ENCODE results near the gene CDH4.
"Not testable (repeated sequence)": the region's sequence is repeated elsewhere in the genome, so short reads cannot be mapped to it uniquely, and the experiment has no call there.

The CDH4 gene

DNA sequence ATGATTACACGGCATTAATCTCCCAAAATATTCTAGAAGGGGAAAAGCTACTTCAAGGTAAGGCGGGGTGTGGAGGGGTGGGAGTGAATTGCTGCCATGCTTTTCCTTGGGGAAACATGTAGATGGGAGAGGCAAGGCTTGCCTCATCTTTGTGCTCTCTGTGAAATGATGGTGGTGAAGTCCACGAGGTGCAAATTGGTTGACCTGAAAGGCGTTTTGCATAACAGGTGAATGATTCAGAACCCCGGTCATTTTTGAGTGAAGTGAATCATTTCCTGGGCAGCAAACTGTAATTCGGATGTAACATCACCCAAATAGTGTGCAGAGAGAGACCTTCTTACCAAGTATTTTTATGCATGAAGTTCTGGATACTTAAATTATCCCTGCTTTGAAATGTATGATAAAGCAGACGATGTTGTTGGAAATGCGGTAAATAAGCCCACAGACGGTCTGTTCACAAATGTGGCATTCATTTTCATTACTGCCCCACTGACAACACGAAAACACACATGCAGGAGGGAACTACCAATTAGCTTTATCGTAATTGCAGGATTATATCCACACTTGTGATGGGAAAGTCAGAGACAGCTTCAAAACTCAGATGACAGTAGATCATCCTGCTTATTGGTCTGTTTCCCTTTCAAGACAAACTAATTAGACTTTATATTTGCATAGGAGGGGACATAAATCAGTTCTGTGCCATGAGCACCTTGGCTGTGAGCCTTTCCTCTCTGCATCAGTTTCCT is 3.0 kb downstream of the CDH4 start:
- DNase-seq = peak; percentile 13

DNA sequence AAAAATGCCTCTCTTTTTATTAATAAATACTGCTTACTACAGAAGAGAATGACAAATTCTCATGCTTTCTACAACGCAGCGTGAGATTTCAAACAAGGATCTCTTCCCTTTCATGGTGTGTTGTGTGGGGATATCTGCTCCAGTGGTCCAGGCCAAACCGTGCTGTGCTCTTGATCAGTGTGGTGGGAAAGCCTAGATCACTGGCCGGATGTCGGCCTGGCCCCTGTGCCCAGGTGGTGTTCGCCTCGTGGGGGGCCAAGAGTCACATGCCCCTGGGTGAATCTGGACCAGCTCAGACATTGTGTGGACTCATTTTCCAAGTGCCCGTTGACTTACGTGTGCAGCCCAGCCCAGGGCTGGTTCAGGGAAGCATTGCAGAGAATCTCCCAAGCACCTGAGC is 4.3 kb downstream of the CDH4 start:
- DNase-seq = no peak

DNA sequence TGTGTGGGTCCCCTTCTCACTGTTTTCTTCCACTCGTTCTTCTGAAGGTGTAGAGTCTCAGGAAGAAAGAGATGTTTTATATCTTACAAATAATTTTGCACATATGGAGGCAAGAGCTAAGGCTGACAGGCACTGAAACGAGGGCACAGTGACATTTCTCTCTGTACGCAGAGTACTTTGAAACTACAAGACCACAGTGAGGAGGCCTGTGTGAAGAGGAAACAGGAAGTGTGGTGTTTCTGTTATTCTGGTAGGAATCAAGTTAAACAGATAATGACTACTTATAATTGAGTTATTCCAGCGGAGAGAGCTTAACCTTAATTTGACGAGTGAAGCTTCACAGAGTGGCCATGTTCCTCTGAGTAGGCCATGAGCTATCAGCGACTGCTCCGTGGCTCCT is 4.8 kb downstream of the CDH4 start:
- DNase-seq = no peak

DNA sequence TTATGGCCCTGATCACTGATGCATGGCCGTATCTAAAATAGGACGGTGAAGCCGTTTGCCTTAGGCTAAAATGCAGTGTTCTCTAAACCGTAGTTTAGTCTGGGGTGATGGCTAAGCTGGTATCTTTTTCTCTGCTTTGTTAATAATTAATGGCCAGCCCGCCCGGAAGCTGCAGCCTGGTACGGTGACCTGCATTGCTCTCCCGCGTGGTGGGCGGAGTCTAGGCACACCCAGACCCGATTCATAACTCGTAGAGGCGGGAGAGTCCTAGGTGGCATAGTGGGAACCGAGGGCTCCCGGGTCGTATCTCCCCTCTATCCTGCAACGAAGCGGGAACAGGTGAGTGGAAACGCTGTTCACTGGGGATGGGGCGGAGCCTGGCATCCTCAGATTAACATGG is 5.5 kb downstream of the CDH4 start:
- no peak for DNase-seq

DNA sequence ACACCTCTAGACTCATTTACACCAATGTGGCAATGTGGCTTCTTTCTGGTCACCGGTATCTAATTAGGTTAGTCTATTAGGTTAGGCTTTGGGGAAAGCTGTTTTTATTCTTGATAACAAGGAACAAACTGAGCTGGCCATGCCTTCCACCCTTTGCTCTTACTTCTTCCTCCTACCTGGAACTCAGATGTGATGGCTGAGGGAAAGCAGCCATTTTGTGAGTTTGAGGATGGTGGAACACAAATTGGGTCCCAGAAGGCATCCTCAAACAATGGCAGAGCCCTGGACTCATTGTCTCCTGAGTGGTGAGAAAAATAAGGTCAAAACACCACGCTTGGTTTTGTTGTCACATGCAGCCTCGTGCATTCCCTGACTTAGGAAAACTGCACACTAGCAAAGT is 7.7 kb downstream of the CDH4 start:
- no peak for DNase-seq

DNA sequence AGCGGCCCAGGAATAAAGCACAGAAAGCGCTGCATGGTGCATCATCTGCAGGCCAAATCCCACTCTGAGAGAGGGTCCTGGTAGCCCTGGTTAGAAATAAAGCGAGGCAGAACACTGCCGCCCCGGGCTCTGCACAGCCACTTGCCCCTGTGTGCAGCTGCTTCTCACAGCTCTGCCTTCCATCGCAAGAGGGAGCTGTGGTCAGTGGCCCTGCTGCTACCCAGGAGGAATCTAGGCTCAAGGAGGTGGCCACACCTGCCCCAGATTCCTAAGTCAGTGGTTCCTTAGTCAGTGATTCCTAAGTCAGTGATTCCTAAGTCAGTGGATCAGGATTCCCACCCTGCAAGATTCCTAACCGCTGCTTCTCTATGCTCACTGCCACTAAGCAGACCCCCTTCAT is 8.8 kb downstream of the CDH4 start:
- peak; percentile 56 for DNase-seq

DNA sequence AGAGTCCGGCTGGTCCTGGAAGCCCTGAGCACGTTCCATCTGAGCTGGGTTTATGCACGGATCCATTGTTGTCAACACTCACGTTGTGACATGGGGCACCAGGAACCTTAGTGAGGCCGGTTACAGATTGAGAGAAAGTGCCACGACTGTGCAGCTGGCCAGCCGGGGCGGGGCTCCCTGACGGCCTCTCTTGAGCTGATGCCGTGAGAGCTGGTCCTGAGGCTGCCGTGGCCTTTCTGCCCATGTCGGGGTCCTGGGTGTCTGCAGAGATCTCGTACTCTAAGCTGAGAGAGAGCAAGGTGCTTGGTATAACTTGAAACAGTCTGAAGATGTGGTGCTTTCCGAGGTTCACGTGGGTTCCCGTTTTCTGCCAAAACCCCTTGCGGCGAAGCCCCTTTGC is 10.0 kb downstream of the CDH4 start:
- DNase-seq = peak; percentile 19

DNA sequence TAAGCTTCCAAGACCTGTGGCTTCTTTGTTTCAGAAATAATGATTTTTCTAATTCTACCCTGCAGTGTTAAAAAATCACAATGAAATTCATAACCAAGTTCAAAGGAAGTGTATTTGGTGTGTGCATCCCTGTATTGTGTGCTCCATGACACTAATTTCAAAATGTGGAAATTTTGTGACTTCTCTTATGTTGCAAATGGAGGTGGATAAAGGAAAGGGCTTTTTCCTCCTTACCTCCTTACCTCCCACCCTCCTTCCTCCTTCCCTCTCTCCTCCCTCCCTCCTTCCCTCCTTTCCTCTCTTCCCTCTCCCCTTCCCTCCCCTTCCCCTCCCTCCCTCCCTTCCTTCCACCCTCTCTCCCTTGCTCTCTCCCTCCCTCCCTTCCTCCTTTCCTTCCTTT is 10.5 kb downstream of the CDH4 start:
- DNase-seq = no peak

DNA sequence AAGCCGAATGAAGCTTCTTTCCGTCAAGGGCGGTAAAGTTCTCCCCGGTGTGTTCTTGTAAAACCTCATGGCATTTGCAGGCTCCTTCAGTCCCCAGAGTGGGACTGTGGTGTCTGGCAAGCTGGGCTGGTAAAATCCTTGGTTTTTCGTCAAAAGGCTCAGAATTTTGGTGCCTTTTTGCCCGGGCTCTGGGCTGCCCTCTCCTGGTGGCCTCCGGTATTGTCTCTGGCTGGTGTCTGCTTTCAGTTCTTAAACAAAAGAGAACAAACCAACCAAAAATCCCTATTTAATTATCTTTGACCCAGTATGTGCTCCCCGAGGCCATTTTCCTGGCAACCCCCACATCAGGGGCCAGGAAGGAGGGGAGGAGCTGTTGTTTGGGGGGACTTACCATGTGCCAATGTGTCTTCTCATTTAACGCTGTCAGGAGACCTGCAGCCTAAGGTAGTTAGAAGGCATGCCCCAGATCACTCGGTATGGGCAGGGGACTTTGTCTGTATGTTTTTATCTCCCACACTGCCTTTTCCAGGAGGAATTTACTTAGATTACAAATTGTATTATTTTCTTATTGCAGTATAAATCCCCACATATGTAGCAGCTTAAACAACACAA is 11.1 kb downstream of the CDH4 start:
- peak; percentile 46 for DNase-seq

DNA sequence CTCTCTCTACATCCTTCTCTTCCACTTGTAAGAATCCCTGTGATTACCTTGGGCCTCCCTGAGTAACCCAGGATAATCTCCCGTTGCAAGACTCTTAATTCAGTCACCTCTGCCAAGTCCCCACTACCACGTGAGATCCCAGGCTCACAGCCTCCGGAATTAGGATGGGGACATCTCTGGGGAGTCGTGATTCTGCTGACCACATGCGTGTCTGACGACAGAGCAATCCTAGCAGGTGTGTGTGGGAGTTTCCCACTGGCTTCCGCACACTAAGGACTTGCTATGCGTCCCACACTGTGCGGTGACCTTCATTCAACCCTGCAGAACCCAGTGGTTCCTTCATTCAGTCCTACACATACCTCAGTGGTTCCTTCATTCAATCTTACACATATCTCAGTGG is 11.9 kb downstream of the CDH4 start:
- no peak for DNase-seq

DNA sequence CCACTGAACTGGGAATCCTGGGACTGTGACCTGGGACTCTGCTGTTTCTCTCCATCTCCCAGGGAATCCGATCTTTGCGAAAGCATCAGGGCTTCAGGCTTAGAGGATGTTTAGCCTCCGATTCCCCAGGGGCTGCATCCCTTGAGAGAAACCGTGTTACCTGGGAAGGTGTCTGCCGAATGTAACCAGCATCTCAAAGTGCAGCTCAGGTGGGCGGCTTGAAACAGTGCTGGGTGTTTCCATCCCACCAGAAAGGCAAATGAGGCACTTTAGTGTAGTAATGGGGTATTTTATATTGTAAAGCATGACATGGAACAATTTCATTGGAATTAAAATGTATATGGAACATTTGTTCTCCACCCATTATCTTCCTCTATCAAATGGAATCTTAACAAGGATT is 15.2 kb downstream of the CDH4 start:
- DNase-seq = no peak

DNA sequence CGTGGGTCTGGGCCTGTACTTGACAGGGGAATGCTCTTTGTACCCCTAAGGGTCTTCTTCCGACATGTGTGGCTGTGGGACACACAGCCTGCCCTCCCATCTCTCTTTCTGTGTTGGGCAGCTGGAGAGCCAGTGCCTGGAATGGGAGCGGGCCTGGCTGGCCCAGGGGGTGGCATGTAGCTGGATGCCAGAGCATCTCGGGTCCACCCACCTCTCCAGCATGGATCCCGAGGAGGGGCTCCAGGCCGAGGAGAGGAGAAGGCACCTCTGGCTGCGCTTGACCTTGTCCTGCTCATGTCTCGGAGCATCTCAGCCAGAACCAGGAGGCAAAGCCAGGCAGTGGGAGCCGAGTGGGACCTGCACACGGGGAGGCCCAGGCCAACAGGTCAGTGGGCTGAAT is 16.0 kb downstream of the CDH4 start:
- no peak for DNase-seq

DNA sequence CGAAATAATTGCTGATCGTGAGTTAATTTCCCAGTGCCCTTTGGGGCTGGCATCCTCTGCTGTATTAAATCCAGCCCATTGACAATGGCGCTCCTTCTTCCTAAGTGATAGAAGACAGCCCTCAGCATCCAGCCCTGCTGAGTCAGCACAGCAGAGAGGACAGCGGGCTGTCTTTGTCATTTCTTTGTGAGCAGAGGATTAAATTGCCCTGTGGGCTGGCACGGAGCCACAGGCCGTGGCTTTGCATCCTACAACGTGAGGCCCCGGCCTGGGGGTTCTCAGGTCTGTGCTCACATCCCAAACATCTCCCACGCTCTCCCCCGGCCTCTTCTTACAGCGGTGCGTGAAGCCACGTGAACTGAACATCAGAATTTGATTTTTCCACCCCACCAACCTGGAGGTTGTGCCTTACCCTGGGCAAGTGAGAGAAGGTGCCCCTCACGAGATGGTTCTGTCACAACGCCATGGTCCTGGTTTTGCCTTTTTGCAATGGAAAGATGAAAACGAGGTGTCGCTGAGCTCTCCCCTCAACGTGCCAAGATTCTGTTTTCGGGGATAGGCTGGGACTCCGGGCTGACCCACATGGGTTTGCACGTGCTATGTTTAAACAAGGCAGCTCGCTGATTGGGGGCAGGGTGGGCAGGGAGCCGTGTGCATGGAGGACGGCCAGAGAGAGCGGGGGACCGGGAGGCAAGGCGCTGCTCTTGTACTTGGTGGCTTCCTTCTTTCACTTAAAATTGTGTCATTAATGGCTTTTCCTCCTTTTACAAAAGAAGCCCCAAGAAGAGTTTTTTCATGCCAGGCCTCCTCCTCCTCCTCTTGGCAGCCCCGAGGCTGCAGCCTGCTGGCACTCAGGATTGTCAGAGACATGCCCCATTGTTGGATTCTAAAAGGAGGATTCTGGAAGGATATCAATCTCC is 19.5 kb downstream of the CDH4 start:
- peak; percentile 84 for DNase-seq

DNA sequence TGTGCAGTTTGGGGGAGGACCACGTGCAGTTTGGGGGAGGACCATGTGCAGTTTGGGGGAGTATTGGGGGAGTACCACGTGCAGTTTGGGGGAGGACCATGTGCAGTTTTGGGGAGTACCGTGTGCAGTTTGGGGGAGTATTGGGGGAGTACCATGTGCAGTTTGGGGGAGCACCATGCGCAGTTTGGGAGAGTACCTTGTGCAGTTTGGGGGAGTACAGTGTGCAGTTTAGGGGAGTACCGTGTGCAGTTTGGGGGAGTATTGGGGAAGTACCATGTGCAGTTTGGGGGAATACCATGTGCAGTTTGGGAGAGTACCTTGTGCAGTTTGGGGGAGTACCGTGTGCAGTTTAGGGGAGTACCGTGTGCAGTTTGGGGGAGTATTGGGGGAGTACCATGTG is 21.0 kb downstream of the CDH4 start:
- not testable (repeated sequence) for DNase-seq

DNA sequence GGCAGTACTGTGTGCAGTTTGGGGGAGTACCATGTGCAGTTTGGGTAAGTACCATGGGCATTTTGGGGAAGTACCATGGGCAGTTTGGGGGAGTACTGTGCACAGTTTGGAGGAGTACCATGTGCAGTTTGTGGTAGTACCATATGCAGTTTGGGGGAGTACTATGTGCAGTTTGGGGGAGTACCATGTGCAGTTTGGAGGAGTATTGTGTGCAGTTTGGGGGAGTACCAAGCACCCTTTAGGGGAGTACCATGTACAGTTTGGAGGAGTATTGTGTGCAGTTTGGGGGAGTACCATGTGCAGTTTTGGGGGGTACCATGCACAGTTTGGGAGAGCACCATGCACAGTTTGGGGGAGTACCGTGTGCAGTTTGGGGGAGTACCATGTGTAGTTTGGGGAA is 21.6 kb downstream of the CDH4 start:
- not testable (repeated sequence) for DNase-seq

DNA sequence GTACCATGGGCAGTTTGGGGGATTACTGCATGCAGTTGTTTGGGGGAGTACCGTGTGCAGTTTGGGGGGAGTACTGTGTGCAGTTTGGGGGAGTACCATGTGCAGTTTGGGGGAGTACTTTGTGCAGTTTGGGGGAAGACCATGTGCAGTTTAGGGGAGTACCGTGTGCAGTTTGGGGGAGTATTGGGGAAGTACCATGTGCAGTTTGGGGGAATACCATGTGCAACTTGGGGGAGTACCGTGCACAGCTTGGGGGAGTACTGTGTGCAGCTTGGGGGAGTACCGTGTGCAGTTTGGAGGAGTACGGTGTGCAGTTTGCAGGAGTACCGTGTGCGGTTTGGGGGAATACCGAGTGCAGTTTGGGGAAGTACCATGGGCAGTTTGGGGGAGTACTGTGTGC is 22.3 kb downstream of the CDH4 start:
- DNase-seq = no peak

DNA sequence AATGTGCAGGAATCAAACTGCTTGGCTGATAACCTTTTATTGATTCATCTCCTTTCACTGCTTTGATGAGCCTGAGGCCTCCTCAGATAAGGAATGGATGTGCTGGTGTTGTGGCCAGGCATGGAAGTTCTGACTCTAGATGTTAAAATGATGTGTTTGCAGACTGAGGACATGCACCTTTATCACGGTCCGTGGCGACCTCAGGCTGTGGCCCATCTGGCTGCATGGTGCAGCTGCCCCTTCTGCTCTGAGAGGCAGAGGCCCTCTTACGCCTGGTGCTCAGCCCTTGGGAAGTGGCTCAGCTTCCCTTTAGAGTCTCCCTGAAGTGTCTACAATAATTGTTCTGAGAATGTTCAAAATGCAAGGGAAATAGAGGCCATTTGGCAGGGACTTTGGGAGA is 26.2 kb downstream of the CDH4 start:
- DNase-seq = no peak

DNA sequence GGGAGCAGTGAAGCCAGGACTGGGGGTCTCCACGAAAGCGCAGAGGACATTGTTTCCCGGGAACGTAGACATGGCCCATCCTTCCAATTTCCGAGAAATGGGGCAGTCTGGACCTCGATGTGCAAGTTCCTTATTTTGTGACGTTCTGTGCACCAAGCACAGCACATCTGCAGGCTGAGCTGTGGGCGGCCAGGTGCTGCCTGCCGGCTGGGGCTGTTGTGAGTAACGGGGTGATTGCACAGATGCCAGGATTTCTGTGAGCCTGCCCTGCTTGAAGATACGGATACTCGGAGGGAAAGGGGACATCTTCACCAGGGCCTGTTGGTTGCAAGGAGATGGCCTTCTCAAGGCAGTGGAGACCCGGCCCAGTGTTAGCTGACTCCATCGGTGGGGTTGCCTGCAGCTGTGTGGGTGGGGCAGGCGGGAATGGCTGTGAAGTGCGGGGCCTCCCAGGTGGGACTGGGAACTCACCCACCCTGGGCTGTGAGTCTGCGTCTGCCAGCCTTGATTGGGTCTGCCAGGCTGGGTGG is 27.6 kb downstream of the CDH4 start:
- DNase-seq = peak; percentile 73

DNA sequence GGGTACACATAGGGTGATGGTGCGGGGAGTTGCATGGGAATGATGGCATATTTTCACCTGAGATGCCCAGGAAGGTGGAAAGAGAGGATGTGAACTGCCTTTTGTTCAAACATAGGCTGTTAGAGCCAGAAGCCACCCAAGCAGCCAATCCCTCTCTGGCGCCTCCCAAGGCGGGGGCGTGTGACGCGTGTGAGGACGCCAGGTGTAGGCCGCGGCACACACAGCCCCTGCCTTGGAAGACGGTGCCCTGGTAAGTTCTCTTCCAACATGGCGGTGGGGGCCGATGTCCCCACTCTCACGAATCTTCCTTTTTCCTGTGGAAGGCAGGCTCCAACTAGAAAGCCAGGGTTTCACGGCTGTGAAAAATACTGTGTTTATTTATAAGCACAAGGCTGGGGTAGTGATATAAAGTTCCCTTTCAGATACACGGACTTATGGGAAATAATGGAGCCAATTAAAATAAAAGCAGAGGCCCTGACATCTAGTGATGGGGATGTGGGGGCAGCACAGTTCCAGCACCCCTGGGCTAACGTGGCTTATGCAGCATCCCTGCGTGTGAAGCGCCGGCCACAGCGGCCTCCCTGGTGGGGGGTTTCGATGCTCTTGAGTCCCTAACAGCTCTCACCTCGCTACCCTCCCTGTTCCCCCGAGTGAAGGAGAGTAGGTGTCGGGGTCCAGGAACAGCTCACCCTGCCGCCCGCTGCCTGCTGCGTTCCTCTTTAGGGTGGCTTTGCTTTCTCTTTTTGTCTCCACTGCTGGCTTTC is 28.3 kb downstream of the CDH4 start:
- DNase-seq = peak; percentile 38

DNA sequence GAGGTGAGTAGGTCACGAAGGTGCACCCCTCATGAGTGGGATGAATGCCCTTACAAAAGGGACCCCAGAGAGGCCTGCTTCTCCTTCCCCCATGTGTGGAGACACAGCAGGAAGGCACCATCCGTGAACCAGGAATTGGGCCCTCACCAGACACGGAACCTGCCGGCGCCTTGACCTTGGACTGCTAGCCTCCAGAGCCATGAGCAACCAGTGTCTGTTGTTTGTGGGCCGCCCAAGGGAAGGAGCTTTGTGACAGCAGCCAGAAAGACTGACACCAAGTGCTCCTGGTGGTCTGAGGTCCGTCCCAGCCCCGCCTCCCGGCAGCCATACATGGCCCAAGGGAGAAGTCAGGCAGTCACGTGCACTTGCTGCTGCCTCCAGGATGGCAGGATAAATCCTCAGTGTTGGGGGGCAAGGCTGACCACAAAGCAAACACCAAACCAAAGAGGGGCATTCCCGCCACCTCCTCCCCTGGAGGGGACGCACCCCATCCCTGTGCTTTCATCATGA is 29.3 kb downstream of the CDH4 start:
- no peak for DNase-seq

DNA sequence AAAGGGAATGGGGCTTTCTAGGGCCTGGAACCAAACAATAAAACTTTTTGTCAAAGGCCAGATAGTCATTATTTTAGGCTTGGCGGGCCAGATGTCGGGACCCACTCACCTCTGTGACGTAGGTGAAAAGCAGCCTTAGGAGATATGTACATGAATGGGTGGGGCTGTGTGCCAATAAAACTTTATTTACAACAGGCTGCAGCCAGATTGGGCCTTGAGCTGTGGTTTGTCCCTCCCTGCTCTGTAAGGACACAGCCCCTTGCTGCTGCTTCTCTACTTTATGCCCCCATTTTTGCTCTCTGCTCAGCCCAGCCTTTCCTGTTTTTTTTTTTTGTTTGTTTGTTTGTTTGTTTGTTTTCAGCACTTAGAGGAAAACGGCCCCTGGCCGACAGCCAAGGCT is 32.7 kb downstream of the CDH4 start:
- DNase-seq = no peak

DNA sequence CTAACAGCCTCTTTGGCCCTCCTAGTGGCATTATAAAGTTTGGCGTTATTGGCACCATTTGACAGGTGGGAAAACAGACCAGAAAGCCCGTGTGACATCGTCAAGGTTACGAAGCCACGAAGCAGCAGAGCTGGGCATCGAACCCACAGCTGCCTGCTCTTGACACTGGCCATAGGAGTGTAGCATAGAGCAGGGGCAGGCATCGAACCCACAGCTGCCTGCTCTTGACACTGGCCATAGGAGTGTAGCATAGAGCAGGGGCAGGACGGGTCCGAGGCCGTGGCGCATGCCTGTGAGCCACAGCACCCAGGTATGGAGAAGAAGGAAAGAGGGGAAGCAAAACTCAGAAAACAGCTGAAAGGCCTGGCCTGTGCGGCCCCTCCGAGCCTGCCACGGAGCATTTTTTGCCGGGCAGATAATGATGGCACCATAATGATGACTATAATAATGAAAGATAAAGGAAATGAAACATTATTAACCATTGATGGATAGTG is 33.1 kb downstream of the CDH4 start:
- no peak for DNase-seq

All from RPMI8226 (cell line).